GM18951 (cell line): ENCODE data around the gene KBTBD4.

ENCODE experiments used
- POLR2A ChIP-seq: IDR thresholded peaks from 4 replicates; pipeline ENCODE4 v1.6.1; 2011; ENCODE audit warnings: mild to moderate bottlenecking; ENCODE audit not compliant: insufficient read length, insufficient read depth; ENCODE audit errors: extremely low read depth
- in situ Hi-C: fragments of 300-500 bp; cut with MboI; formaldehyde crosslinking; loops from one replicate; pipeline ENCODE4 v1.12.0; 2022; ENCODE audit warnings: low sequenced_read_pairs, mixed read lengths, inconsistent platforms; ENCODE audit not compliant: unreplicated experiment

Gene KBTBD4

GRCh38 chr11:47587039-47587716 is 8.4 kb upstream of the KBTBD4 start:
- in situ Hi-C loops: no loop called here
- no peak for TF ChIP-seq POLR2A

GRCh38 chr11:47586098-47586855 is 7.5 kb upstream of the KBTBD4 start, which contains the start of gene FAM180B:
Gene FAM180B (plus strand): TSS chr11:47586678. CDS start chr11:47586769, 91 bp downstream.
- TF ChIP-seq POLR2A: no peak
- in situ Hi-C loops: no loop called here

- no peak for TF ChIP-seq POLR2A
- in situ Hi-C loops: no loop called here
Measured at GRCh38 chr11:47583844-47584243, 5.1 kb upstream of the KBTBD4 start.

- in situ Hi-C loops: no loop called here
- TF ChIP-seq POLR2A: no peak
Measured at GRCh38 chr11:47577460-47578041, 1.2 kb downstream of the KBTBD4 start.

GRCh38 chr11:47573321-47573720 is 5.4 kb downstream of the KBTBD4 start:
- TF ChIP-seq POLR2A: no peak
- in situ Hi-C loops: no loop called here

DNA sequence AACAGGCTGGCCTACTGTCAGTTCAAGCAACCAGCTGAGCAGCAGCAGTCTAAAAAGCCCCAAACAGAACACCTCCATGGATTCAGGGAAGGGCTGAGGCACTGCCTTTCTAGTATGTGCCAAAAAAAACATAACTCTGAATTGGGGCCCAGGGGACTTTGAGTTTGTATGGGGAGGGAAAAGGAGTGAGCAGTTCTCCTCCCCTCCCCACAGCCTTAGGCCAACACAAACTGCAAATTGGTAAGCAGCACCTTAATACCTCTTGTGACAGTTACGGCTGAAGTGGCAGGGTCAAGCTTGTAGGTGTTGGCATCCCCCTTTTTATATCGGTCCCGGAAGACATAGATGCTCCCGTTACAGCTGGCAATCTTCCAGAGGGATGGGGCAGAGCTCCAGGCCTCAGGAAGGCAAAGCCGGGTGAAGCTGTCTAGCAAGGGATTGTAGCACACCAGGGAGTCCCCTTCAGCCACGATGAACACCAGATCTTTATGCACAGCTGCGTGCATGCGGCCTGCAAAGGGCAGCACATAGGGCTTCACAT is 6.0 kb downstream of the KBTBD4 start:
- in situ Hi-C loops: no loop called here
- TF ChIP-seq POLR2A: no peak

DNA sequence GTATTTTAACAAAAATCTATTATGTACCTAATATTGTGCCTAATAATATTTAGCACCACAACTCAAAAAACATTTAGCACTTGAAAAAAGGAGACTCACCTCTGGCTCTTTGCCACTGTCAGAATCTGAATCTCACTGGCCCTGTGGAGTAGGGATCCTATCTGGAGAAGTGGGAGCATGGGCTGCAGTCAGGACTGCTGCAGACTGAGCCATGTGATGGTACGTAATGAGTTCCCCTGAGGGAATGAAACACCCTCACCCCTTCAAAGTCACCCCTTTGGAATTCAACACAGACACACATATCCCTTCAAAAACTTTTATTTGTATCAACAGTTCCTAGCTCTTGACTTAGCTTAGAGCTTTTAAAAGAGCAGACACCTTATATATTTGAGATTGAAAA is 6.9 kb downstream of the KBTBD4 start:
- in situ Hi-C loops: no loop called here
- no peak for TF ChIP-seq POLR2A

DNA sequence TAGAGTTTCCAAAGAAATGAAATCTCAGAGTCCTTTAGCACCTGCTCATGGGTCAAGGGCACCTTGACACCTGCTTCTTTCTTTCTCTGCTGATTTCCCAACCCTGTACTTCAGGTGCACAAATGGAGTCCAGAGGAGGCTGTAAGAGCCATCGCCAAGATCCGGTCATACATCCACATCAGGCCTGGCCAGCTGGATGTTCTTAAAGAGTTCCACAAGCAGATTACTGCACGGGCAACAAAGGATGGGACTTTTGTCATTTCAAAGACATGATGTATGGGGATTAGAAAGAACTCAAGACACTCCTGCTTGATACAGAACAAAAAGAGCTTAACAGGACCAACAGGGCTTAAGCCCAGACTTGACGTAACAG is 7.4 kb downstream of the KBTBD4 start:
- no peak for TF ChIP-seq POLR2A
- in situ Hi-C loops: no loop called here

DNA sequence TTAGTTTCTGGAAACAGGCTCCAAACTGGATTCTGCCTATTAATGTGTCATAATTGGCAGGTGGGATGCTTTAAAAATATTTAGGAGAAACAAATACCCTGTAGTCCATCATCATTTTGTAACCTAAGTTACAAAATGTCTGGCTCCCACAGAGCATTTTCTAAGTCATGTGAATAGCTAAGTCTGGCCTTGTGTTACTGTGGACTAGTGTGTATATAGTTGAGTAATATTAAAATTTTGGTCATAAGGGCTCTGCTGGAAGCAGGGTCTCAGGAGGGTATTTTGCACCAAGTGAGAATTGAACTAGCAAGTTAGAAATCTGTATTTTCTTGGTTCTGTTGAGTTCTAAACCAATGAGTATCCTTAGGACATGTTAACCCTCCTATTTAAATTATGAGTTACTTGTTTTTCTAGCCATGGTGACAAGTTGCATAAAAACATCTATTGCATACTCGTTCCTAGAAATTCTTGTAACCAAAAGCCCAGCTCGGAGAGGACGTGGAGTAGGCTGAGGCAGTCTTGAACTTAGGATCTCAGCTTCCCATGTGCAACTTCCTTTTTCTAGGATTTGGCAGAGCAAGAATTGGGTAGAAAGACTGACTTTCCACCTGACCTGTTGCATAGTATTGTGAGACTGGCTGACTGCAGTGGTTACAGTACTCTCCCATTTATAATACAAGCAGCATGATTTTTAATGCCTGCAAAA is 8.0 kb downstream of the KBTBD4 start:
- in situ Hi-C loops: no loop called here
- TF ChIP-seq POLR2A: no peak

- no peak for TF ChIP-seq POLR2A
Measured at GRCh38 chr11:47569646-47570045, 9.1 kb downstream of the KBTBD4 start.

GRCh38 chr11:47566149-47566698 is 12.5 kb downstream of the KBTBD4 start:
- TF ChIP-seq POLR2A: no peak
- in situ Hi-C loops: no loop called here

More at GRCh38 chr11:47569646-47570045, 9.1 kb downstream of the KBTBD4 start:
- in situ Hi-C loops: no loop called here

DNA sequence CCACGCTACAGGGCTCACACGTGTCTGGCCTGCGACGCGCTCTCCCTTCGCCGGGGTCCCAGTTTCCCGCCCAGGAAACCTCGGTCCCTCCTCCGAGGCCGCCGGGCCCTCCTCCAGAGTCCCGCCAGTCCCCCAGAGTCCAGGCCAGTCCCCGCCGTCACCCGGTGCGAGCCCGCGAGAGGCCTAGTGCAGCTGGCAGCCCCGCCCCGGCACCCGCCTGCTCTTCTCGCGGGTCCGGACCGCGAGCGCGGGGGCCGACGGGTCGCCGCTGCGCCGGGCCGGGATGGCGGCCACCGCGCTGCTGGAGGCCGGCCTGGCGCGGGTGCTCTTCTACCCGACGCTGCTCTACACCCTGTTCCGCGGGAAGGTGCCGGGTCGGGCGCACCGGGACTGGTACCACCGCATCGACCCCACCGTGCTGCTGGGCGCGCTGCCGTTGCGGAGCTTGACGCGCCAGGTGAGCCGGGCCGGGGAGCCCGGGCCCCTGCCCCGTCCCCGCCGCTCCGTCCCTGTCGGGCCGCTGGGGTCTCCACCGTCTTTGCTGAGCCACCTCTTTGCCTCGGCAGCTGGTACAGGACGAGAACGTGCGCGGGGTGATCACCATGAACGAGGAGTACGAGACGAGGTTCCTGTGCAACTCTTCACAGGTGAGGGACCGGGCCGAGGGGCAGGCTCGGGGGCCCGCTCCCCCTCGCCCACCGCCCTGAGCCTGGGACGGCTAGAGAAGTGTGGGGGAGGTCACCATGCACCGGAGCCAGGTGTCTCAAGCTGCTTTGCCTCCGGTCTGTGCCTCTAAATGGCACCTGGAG is 13.2 kb downstream of the KBTBD4 start, which contains the start of gene PTPMT1:
Gene PTPMT1, plus strand, starts transcription at position 260 of the 809 bp plus-strand sequence. Its CDS starts 24 bp downstream, at position 284.
- TF ChIP-seq POLR2A: peak; percentile 91
- in situ Hi-C loops: no loop called here
